Stimulated activated CD4-positive, alpha-beta T cell treated with anti-CD3 and anti-CD28 coated beads, Interleukin-2, amount 100 ng/mL, for 24 hours (primary cell): ENCODE results near the gene WWOX.

ENCODE experiments used
- DNase-seq, 2 donors: peaks; one replicate each; pipeline ENCODE4 v3.0.0-alpha.2; 2020

The WWOX gene

DNA sequence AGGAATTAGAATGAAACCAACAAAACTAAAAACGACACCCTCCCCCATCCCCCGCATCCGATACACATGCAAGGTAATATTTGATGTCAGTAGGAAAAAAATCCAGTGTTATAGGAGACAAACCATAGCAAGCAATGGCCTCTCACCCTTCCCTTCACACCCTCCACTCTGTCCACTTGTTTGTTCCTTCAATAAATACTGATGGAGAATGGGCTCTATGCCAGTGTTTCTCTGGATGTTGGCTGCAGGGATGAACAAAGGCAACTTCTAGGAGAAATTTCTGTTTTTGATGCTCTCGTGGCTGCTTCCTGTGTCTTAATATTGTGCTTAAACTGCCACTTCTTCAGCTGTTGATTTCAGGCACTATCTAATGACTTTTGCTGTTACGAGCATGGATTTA lies 98.8 kb downstream of the WWOX start:
- DNase-seq: no peak

DNA sequence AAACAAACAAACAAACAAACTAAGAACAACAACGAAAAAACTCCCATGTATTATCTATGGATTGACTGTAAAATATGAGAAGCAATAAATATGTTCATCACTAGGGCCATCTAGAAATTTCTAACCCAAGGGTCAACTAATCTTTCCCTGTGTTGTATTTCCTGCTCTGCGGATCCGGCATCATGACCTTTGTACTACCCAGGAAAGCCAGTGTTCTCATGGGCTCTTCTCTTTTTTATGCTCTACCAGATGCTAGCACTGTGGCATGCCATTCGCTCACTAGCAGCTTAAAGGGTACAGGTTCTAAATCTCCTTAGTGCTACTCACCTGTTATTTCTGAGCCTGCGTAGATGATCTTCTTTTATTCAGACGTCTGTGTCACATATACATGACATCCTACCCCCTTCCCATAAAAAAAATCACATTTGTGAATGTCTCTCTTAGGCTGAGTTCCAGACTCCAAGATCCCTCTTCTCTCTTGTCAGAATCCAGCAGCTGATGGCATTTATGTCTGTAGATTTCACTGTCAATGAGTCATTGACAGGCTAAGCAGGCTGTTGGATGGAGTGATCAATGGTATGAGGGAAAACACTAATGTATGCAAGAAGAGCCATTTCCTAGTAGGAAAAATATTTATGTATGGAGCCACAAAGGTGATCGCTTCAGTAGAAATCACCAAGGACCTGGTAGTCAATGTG lies 100.0 kb downstream of the WWOX start:
- no peak for DNase-seq

DNA sequence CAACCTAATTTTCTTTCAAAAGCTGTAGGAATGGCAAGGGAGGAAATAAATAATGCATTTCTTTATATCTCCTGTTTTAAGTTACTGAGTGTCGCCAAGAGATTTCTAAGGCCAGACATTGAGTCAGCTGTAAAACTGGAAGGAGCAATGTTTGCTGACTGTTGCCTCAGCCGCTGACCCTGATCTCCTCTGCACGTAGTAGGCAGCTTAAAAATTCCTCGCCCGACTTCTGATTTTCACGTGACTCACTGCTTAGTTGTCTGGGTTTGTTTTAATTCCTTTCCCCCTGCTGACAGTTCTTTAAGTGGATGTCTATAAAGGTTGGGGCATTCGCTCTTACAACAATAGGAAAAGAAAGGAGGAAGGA lies 100.6 kb downstream of the WWOX start:
- DNase-seq: no peak

DNA sequence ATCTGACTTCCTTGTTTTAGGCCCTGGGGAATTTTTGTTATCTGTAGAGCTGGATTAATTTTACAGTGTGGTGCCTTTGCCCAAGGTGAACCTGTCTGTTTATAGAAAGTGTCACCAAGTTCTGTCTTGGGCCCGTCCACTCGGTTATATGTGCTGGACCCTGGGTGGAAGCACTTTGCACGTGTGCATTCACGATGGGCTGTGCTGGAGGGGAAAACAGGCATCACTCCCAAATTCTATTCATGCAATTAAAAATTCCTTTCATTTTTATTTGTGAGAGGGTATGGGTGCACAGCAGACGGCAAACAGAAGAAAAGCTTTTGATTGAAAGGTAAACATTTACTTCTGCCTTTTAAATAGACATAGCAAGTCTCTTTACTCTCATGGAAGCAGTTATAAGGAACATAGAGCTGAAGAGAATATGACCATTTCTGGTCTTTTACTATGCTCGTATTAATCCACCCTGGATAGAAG lies 101.2 kb downstream of the WWOX start:
- DNase-seq: no peak

DNA sequence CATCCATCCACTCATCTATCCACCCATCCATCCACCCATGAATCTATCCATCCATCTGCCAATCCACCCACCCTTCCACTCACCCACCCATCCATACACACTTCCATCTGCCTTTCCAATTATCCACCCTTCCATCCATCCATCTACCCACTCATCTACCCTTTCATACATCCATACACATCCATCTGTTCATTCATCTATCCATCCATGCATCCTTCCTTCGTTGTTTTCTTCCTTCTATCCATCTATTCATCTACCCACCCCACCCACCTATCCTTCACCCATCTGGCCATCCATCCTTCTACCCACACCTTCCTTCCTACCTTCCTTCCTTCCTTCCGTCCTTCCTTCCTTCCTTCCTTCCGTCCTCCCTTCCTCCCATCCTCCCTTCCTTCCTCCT lies 106.1 kb downstream of the WWOX start:
- no peak for DNase-seq

DNA sequence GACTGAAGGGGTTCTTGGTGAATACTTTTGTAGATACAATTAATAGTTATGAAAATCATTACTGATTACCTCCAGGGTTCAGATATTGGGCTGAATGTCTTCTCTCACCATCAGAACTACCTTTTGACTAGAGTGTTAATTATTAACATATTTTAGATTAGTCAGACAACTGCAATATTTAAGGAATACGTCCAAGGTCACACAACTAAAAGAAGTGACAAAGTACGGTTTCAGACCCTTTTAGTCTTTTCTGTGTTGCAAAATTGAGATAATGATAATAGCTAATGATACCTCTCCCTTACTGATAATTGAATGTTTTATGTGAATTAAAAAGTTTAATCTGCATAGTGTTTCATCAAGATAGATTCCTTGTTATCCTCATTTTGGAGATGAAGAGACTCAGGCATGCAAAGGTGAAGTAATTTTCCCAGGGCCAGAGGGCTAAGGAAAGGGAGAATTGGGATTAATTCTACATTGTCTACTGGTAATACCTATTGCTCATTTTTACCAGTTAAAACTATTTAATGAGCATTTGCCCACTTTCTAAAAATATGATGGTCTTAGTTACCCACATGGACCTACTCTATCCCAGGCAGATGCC lies 107.3 kb downstream of the WWOX start:
- no peak for DNase-seq

DNA sequence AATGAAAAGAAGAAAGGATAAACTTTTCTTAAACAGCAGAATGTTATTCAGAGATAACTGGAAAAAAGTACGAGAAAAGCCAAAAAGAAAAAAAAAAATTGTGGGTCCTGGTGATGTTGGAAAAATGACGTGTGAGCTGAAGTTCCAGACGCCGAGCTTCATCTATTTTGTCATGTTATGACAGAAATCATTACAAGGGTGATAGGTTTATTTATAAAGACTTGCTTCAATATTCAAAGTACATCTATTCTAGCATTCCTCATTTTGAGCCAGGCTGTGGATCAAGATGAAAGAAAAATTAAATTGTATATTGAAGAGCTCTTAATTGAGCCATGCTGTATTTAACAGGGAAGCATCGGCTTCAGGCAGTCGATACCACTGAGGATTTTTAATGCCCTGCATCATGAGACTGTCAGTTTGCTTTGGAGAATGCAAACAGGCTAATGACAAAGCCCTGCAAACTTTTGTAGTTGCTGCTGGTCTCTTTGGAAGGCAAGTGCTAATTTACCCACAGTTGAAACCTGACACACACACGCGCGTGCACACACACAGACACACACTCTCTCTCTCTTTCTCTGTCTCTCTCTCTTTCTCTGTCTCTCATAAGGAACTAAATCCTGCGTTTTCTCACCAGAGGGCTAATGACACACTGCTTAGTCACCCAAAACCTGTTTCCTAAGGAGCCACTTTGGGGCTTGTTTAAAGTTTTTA lies 110.7 kb downstream of the WWOX start:
- DNase-seq: no peak

DNA sequence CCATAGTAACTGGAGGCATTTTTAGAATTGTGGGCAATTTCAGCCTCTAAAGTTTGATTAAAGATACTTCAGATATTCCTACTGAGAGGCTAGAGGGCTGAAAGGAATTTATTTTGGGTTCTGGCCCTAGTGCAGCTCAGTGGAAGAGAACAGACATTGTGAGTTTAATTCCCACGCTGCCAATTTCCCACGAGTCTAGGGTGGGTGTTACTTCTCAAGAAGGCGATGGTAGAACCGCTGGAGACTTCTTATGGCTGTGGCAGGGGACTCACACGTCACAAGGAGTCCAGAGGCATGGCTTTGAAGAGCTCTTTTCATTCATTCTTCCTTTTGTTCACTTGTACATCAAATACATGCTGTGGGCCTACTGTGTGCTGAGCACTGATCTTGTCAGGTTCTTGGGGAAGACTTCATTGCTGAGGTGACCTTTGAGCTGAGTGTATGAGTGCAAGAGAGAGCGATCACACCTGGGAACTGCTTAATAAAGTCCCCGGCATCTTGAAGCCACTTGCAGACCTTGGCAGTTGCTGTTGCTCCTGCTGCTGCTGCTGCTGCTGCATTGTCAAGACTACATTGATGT lies 111.7 kb downstream of the WWOX start:
- DNase-seq: no peak

DNA sequence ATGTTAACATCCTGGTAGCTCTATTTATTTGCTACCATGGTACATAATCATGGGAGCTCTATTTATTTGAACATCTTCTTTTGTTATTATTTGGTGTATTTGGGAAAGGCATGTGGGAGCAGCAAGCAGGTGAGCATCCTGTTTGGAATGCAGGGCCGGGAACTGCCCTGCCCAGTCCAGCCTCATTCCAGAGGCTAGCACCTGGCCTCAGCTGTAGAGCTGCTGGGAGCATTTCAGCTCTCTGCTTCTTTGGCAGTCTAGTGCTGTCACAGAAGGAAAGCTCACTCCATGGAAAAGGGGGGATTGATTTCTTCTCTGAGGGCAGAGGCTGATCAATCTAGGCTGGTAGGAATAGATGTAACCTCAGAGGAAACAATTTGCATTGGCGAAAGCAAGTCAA lies 112.5 kb downstream of the WWOX start:
- no peak for DNase-seq

DNA sequence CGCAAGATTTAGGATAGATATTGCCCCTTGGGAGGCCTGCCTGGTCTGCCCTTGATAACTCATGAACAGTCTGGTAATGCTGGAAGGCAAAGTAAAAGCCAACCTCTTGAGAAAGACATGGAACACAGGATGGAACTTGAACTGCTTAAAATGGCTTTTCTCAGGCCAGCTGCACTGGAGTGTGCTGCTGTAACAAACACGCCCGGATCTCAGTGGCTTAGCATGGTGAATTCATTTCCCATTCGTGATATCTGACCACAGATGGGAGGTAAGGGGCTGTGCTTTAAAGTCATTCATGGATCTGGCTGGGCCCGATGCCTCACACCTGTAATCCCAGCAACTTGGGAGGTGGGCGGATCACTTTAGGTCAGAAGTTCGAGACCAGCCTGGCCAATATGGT lies 113.2 kb downstream of the WWOX start:
- DNase-seq: no peak

DNA sequence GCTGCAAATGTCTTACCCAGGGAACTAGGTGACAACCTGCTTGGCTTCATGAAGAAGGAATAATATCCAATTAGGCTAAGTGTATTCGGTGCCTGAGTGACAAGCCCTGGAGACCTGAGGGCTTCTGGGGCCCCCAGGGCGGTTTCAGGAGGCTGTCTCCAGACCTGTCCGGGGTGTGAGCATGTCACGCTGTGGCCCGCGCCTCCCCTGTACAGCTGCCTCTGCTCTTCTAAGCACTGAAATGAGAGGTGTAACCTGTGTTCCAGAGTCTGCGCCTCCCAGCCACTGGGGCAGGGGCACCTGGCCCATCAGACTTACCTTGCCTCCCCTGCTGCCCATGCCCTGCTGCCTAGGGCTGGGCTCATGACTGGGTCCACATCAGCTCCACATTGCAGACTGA lies 114.3 kb downstream of the WWOX start:
- DNase-seq: no peak

DNA sequence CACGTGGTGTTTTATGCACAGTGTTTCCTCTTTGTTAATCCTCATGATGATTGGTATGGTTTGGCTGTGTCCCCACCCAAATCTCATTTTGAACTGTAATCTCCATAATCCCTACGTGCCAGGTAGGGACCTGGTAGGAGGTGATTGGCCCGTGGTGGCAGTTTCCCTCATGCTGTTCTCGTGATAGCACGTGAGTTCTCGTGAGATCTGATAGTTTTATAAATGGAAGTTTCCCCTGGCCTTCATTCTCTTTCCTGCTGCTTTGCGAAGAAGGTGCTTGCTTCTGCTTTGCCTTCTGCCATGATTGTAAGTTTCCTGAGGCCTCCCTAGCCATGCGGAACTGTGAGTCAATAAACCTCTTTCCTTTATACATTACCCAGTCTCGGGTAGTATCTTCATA lies 115.8 kb downstream of the WWOX start:
- no peak for DNase-seq

DNA sequence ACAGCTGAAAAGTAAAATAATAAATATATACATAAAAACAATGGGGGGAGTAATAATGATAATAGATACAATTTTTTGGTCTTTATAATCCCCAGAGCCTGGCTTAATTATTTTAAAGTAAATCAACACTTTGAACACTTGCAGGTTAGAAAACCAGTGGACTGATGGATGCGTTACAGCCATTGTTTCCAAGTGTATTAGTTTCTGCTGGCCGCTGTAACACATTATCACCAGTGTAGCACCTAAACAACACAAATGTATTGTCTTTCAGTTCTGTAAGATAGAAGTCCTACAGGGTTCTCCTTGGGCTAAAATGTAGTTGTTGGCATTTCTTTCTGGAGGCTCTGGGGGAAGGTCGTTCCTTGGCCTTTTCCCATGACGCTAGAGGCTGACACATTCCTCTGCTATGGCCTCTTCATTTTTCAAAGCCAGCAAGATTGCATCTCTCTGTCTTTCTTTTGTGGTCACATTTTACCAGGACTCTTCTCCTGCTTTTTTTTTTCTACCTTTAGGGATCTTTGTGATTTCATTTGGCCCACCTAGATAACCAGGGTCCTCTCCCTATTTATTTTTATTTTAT lies 116.8 kb downstream of the WWOX start:
- no peak for DNase-seq

DNA sequence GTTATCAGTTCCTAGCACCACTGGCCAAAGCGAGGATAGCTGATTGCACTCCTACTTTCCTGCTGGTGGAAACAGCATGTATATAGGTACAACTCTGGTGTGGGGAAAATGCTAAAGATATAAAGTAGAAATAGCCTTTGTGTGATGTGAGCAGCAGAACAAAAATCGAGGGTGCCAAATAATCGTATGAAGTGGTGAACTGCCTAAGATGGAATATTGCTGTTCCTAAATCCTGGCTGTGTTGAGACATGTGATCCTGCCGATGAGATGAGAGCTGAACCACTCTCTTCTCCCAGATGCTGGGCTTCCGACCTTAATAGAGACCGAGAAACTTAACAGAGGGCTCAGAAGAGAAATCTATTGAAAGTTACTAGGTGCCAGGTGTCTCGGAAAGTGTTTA lies 117.8 kb downstream of the WWOX start:
- no peak for DNase-seq

DNA sequence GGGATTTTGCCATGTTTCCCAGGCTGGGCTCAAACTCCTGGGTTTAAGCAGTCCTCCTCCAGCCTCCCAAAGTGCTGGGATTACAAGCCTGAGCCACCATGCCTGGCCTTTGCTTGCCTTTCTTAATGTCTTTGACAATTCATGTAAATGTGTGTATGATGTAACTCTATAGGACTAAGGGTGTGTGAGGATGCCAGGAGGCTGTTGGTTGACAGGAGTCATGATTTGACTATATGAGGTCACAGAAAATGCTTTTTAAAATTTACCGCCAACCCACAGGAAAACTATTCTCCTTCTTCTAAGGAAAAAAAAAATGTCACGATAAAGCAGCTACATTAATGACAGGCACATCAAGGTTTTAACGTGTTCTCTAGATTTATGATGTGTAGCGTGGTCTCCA lies 118.8 kb downstream of the WWOX start:
- DNase-seq: no peak

DNA sequence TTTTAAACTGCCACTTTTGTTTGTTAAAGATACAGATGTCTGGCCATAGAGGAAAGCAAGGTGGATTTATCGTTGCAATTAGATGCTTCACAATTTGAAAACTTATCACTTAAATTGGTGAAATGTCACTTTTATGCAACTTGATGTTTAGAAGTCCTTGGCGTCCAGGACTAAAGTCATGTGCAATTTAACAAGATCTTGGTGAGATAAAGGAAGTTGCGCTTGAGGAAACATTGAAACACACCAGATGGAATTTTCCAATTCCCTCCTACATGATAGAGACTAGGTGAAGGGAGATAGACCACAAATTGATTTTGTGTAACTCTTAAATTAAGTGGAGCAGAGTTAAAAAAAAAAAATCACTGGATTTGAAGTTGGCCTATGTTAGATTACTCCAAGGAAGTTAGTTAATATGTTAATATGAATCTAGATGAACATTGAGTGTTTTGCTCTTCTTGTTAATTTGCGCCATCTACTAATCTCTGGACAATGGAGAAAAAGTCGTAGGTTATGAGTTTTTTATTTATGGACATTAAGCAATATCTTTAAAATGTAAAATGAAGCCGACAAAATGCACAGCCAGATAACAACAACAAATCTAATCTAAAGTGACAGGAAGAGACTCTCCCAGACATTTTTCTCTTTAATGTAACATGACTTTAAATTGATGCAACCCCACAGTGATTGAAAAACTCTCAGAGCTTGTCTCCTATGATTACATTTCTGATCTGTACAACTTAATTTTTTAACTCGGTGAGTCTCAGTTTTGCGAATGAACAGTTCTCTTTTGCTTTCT lies 119.6 kb downstream of the WWOX start:
- no peak for DNase-seq

DNA sequence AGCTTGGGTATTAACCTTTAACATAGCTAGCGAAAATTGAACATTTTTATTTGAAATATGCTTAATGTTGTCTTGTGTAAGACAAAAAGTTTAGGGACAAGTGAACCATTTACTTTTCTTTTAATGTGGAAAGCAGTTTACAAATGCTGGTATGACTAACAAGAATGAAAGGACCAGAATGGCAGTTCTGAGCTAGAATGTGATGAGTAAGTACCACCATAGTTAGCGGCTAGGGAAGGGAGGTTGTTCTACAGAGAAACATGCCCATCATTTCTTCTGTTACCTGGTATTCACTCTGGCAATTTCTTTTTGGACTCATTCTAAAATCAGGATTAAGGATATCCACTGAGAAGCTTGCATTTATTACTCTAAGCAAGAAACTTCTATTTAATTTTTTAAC lies 121.1 kb downstream of the WWOX start:
- DNase-seq: no peak

DNA sequence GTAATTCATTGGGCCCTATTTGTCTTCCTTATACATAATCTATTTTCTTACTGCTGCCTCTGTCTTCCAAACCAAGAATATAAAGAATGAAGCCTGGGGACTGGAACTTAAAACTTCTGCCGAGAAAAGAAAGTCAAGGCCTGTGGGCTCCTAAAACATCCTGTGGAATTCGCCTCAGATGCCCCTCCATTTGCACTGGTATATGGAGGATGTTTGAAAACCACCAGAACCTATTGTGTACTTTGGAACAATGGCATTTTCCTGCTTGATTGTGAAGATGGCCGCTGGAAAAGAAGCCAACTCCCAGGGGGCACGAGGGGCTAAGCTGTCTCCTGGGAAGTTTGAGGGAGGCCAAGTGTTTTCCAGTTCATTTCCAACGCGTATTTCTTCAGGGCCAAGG lies 122.4 kb downstream of the WWOX start:
- DNase-seq: no peak

DNA sequence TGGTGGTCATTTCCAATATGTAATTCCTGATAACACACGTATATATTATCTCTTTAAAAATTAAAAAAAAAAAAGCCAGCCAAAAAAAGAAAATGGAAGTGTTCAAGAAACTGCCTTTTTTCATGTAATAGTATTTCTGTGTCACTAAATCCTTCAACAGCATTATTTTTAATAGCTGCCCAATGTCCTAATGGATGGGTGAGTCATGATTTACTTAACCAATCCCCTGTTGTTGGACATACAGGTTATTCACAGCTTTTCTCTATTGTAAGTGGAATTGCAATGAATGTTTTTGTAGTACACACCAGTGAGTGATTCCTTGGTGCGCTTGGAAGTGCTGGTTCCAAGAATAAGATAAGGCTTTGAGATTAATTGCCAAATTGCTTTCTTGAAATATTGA lies 124.9 kb downstream of the WWOX start:
- no peak for DNase-seq

DNA sequence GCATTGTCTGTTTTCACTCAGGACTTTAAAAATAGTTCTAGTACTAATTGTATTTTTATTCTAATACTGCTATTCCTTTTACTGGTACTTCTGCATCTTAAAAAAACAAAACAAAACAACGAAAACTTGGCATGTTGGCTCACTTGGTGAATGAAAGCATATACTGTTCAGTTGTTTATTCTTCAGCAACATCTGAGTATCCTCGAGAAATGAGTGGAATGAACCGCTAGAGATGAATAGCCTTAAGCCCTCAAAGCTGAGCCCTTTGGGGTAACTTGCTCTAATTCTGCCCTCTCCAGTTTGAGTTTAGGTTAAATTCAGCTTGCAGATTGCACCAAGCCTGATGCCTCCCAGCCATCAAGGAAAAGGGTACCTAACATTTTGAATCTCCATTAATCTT lies 126.5 kb downstream of the WWOX start:
- DNase-seq: no peak

DNA sequence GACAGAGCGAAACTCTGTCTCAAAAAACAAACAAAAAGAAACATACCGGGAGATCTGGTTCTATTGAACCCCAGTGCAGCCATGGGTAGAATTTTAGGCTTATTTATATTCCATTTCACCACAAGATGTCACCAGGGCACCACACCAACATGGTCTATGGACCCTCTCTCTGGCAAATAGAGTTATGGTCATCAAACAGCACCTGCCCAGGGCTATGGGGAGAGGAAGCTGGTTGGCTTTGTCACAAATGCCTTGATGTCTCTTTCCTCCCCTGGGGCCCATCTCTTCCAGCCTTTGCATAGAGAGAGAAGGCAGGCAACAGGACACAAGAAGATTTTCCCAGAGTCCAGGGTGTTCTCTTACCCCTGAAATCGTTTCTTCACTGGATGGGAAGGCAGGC lies 128.4 kb downstream of the WWOX start:
- DNase-seq: no peak

DNA sequence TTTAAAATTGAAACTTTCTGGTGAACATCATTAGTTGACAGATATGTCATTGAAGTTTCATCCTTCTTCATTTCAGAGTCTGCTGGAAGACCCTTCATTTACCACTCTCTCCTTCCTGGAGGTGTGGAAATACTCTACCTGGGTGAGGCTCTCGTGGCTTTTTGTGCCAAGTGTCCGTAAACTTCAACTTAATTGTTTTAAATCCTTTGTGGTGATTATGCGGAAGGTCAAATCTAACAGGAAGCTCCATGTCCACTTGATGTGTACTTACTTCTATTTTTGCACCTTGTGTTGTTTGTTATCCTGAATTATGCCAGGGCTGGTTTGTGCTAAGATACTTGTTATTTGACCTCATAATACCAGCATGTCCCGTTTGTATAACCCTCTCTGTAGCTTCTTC lies 129.2 kb downstream of the WWOX start:
- DNase-seq: no peak

DNA sequence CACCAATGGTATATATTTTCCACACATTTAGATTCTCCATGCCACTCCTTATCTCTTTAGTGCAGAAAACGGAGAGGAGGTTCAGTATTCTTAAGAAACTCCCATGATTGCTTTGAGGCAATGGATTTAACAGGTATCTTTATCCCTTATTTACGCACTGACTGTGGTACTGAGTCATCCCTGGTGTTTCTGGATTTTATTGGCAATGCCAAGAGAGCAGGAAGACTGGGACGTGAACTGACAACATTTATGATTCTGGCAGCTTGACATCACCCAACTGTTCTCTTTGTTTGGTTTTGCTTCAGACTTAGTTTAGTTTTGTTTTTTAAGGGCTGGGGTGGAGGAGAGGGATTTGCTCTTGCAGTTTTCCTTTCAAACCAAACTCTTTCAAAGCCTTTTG lies 131.4 kb downstream of the WWOX start:
- no peak for DNase-seq
